SK-N-SH (cell line): Measurements from ENCODE around the gene WFDC2. TPM values are rescaled to one million over a fixed set of nuclear protein-coding genes. Genes with fewer than 3 reads are reported as not detected.
A peak's percentile ranks its signal among the peaks of the same experiment; 100 is the strongest.

Experiments
- CTCF ChIA-PET: fragments of 300-600, 350-600 bp; formaldehyde crosslinking; extraction: SDS; loops from one replicate; lab custom pipeline; 2021; lab: Yijun Ruan, JAX
- POLR2A ChIA-PET: fragments of 350-600 bp; sonication (Branson Sonifier 250); formaldehyde crosslinking; extraction: SDS; loops from one replicate; lab custom pipeline; 2020; ENCODE audit warnings: antibody characterized with exemption, inconsistent platforms; lab: Yijun Ruan, JAX
- DNase-seq: peaks from one replicate; pipeline ENCODE4 v3.0.0; 2012
- H2AFZ ChIP-seq: fragments of 200-600 bp; sonication (generic); 2 replicates; pipeline ENCODE4 v1.8.1; 2016; ENCODE audit warnings: antibody characterized with exemption, mild to moderate bottlenecking, low read depth
- H3F3A ChIP-seq: fragments of 200-600 bp; sonication (generic); replicated peaks from 2 replicates; pipeline ENCODE3; 2016; ENCODE audit warnings: antibody characterized with exemption, mild to moderate bottlenecking; ENCODE audit not compliant: insufficient read depth
- H3K27ac ChIP-seq, 2 experiments: fragments of 200-500 bp in 1 of 2; fragments of 200-600 bp in 1 of 2; sonication (Bioruptor generic) in 1 of 2; sonication (generic), shearing (Covaris generic) in 1 of 2; 2 replicates each; pipeline versions ENCODE4 v1.5.1 to v1.6.1; 2014 to 2016; ENCODE audit warnings: low read depth in 2 of 2, inconsistent platforms in 1 of 2, low read length in 1 of 2, mild to moderate bottlenecking in 1 of 2, mixed read lengths in 1 of 2
- H3K27me3 ChIP-seq: fragments of 200-600 bp; sonication (generic), shearing (Covaris generic); 2 replicates; pipeline ENCODE4 v1.6.1; 2016; ENCODE audit warnings: mixed run types; ENCODE audit not compliant: insufficient read depth
- H3K36me3 ChIP-seq, 2 experiments: fragments of 200-500 bp in 1 of 2; fragments of 200-600 bp in 1 of 2; sonication (Bioruptor generic) in 1 of 2; sonication (generic) in 1 of 2; replicated peaks in 1 of 2; 2 replicates each; pipeline versions ENCODE3 to v1.5.1; 2014 to 2016; ENCODE audit warnings: low read length in 1 of 2, mild to moderate bottlenecking in 1 of 2; ENCODE audit not compliant: insufficient read depth in 2 of 2, control insufficient read depth in 1 of 2
- H3K4me1 ChIP-seq, 2 experiments: fragments of 200-500 bp in 1 of 2; fragments of 200-600 bp in 1 of 2; sonication (Bioruptor generic) in 1 of 2; sonication (generic), shearing (Covaris generic) in 1 of 2; 2 replicates each; pipeline versions ENCODE4 v1.5.1 to v1.6.1; 2014 to 2016; ENCODE audit warnings: low read depth in 1 of 2, low read length in 1 of 2, mixed run types in 1 of 2; ENCODE audit not compliant: insufficient read depth in 2 of 2, control insufficient read depth in 1 of 2
- H3K4me2 ChIP-seq: fragments of 200-600 bp; sonication (generic), shearing (Covaris generic); 2 replicates; pipeline ENCODE4 v1.6.1; 2017; ENCODE audit warnings: mixed run types
- H3K4me3 ChIP-seq, 2 experiments: fragments of 200-500 bp in 1 of 2; fragments of 200-600 bp in 1 of 2; sonication (Bioruptor generic) in 1 of 2; sonication (generic), shearing (Covaris generic) in 1 of 2; 2 replicates each; pipeline versions ENCODE4 v1.5.1 to v1.8.1; 2014 to 2016; ENCODE audit warnings: low read depth in 2 of 2, inconsistent platforms in 1 of 2, low read length in 1 of 2, mild to moderate bottlenecking in 1 of 2, mixed read lengths in 1 of 2, moderate library complexity in 1 of 2
- H3K79me2 ChIP-seq: fragments of 200-600 bp; sonication (generic); 2 replicates; pipeline ENCODE4 v1.8.1; 2017; ENCODE audit warnings: mild to moderate bottlenecking; ENCODE audit not compliant: insufficient read depth
- H3K9ac ChIP-seq: fragments of 200-600 bp; sonication (generic); 2 replicates; pipeline ENCODE4 v1.6.1; 2017; ENCODE audit warnings: mixed run types
- H3K9me2 ChIP-seq: fragments of 200-600 bp; sonication (generic); 2 replicates; pipeline ENCODE4 v1.6.1; 2017; ENCODE audit warnings: mixed run types
- H3K9me3 ChIP-seq: fragments of 200-600 bp; sonication (generic); 2 replicates; pipeline ENCODE4 v1.6.1; 2017; ENCODE audit warnings: mixed run types, mild to moderate bottlenecking, moderate library complexity
- H4K20me1 ChIP-seq: fragments of 200-600 bp; sonication (generic); 2 replicates; pipeline ENCODE4 v1.6.1; 2017; ENCODE audit warnings: mild to moderate bottlenecking, mixed run types; ENCODE audit not compliant: insufficient read depth
- CHD2 ChIP-seq: fragments of 150-350 bp; IDR thresholded peaks from 2 replicates; pipeline ENCODE4 v1.6.1; 2018; ENCODE audit warnings: low read length; ENCODE audit not compliant: partially characterized antibody
- EP300 ChIP-seq, 2 experiments: IDR thresholded peaks; 2 replicates each; pipeline versions ENCODE4 v1.4.0 to v1.6.1; 2012; ENCODE audit warnings: borderline replicate concordance in 1 of 2, low read depth in 1 of 2, low read length in 1 of 2
- FOSL2 ChIP-seq: IDR thresholded peaks from 2 replicates; pipeline ENCODE4 v1.4.0; 2012; ENCODE audit warnings: low read depth, mild to moderate bottlenecking, moderate library complexity, borderline replicate concordance
- FOXM1 ChIP-seq: IDR thresholded peaks from 2 replicates; pipeline ENCODE4 v1.4.0; 2012; ENCODE audit warnings: low read depth, mild to moderate bottlenecking
- GATA2 ChIP-seq: sonication (generic); formaldehyde crosslinking; IDR thresholded peaks from 2 replicates; pipeline ENCODE4 v1.5.0; 2020; ENCODE audit warnings: mild to moderate bottlenecking, missing genetic modification reagents
- JUND ChIP-seq: IDR thresholded peaks from 2 replicates; pipeline ENCODE4 v1.4.0; 2012
- NFIC ChIP-seq: IDR thresholded peaks from 2 replicates; pipeline ENCODE4 v1.4.0; 2012; ENCODE audit warnings: borderline replicate concordance
- PBX3 ChIP-seq: IDR thresholded peaks from 2 replicates; pipeline ENCODE4; 2012
- RCOR1 ChIP-seq: fragments of 150-350 bp; IDR thresholded peaks from 2 replicates; pipeline ENCODE4 v1.6.1; 2017; ENCODE audit warnings: antibody characterized with exemption, low read length
- SMC3 ChIP-seq: IDR thresholded peaks from 2 replicates; pipeline ENCODE4 v1.6.1; 2012; ENCODE audit warnings: low read depth, low read length, improper control_type of control experiment
- TCF12 ChIP-seq: IDR thresholded peaks from 2 replicates; pipeline ENCODE4 v1.4.0; 2012
- TEAD4 ChIP-seq: IDR thresholded peaks from 2 replicates; pipeline ENCODE4 v1.4.0; 2012; ENCODE audit warnings: mild to moderate bottlenecking, borderline replicate concordance; ENCODE audit not compliant: insufficient read depth
- USF2 ChIP-seq: fragments of 150-350 bp; IDR thresholded peaks from 2 replicates; pipeline ENCODE4 v1.6.1; 2017; ENCODE audit warnings: antibody characterized with exemption, low read length, low read depth, borderline replicate concordance
- WGBS: methylation state at CpG from one replicate; pipeline ENCODE4 v1.1.6; 2017; ENCODE audit warnings: low lambda C conversion rate; 5-methylcytosine and 5-hydroxymethylcytosine counted together
- polyA plus RNA-seq, 3 experiments: library from polyadenylated mRNA; depleted of rRNA; stranded (reverse); fragments of >200 nt; gene quantifications; 2 replicates each; pipeline ENCODE4 v1.2.3, GENCODE V29; 2012
- TF ChIP-seq, protein P1 (sequence below): IDR thresholded peaks from 2 replicates; pipeline ENCODE4 v1.6.1; 2012; ENCODE audit warnings: mild to moderate bottlenecking, low read depth, low read length, moderate library complexity

WFDC2 gene
- polyA plus RNA-seq, 1 of the 3 experiments (the other 2 are of a cell fraction) = 0.21 TPM

DNA sequence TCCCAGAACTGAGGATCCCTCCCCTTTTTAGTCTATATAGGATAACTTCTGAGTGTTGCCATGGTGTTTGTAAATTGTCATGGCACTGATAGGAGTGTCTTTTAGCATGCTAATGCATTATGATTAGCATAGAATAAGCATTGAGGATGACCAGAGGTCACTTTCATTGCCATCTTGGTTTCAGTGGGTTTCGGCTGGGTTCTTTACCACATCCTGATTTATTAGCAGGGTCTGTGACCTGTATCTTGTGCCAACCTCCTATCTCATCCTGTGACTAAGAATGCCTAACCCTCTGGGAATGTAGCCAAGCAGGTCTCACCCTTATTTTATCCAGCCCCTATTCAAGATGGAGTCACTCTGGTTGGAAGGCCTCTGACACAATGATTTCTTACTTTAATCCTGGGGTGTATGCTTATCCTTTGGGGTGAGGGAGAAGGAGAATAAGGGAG is 19.6 kb downstream of the WFDC2 start:
- no peak overlapping the region for H3K27ac ChIP-seq
- CTCF ChIA-PET = no interaction called here
- no peaks in the 10 kb centered on the region for H3K36me3 ChIP-seq
- no peak overlapping the region for H3K4me3 ChIP-seq
- 18% methylated on average over 1 of the region's 1 CpG for WGBS
- no peaks in the 10 kb centered on the region for H4K20me1 ChIP-seq
- no peak overlapping the region for H2AFZ ChIP-seq
- POLR2A ChIA-PET = no interaction called here
- no peaks in the 10 kb centered on the region for H3F3A ChIP-seq
- no peak overlapping the region for H3K4me2 ChIP-seq
- no peak overlapping the region for H3K9ac ChIP-seq
- no peaks in the 10 kb centered on the region for H3K4me1 ChIP-seq
- H3K79me2 ChIP-seq = no peaks in the 10 kb centered on the region
- DNase-seq = no peak
- H3K9me2 ChIP-seq = no peaks in the 10 kb centered on the region
- H3K27me3 ChIP-seq = no peaks in the 10 kb centered on the region; the same call in 1 of the 2 replicates
- no peak for TF ChIP-seq CHD2
- TF ChIP-seq RCOR1 = no peak
- no peak for TF ChIP-seq USF2
- TF ChIP-seq SMC3 = no peak
- no peak for TF ChIP-seq FOXM1
- peak; percentile 39; the same call in 1 of the 2 replicates for TF ChIP-seq TCF12
- TF ChIP-seq JUND = 0 out of 2 replicates have a peak, but pooled peaks have one; percentile 12
- TF ChIP-seq PBX3 = peak; percentile 52; the same call in 1 of the 2 replicates
- peak; percentile 77 for TF ChIP-seq NFIC
- peak in 1 of 2 experiments; percentile 16; a peak in 1 of 4 replicates for TF ChIP-seq EP300 (IDR thresholded peaks at IDR 0.05; ENCODE audit: borderline replicate concordance in 1 of 2, low read depth in 1 of 2, low read length in 1 of 2)
- no peak for TF ChIP-seq GATA2 (CRISPR knock-in tag)
- TF ChIP-seq, protein P1, sequence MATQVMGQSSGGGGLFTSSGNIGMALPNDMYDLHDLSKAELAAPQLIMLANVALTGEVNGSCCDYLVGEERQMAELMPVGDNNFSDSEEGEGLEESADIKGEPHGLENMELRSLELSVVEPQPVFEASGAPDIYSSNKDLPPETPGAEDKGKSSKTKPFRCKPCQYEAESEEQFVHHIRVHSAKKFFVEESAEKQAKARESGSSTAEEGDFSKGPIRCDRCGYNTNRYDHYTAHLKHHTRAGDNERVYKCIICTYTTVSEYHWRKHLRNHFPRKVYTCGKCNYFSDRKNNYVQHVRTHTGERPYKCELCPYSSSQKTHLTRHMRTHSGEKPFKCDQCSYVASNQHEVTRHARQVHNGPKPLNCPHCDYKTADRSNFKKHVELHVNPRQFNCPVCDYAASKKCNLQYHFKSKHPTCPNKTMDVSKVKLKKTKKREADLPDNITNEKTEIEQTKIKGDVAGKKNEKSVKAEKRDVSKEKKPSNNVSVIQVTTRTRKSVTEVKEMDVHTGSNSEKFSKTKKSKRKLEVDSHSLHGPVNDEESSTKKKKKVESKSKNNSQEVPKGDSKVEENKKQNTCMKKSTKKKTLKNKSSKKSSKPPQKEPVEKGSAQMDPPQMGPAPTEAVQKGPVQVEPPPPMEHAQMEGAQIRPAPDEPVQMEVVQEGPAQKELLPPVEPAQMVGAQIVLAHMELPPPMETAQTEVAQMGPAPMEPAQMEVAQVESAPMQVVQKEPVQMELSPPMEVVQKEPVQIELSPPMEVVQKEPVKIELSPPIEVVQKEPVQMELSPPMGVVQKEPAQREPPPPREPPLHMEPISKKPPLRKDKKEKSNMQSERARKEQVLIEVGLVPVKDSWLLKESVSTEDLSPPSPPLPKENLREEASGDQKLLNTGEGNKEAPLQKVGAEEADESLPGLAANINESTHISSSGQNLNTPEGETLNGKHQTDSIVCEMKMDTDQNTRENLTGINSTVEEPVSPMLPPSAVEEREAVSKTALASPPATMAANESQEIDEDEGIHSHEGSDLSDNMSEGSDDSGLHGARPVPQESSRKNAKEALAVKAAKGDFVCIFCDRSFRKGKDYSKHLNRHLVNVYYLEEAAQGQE = no peak
- 0 out of 2 replicates have a peak, but pooled peaks have one; percentile 26 for TF ChIP-seq FOSL2
- no peak for TF ChIP-seq TEAD4
- TF ChIP-seq, all 33 proteins: peak for 6
- H3K9me3 ChIP-seq = no peaks in the 10 kb centered on the region
